HL-60 (cell line): Measurements from ENCODE around the gene HAUS5.

Source experiments
- CTCF ChIP-seq: IDR thresholded peaks from one replicate; pipeline ENCODE4 v1.5.1; 2011; ENCODE audit warnings: low read length, control low read depth, inconsistent platforms; ENCODE audit not compliant: insufficient read depth
- GABPA ChIP-seq: IDR thresholded peaks from 2 replicates; pipeline ENCODE4 v1.6.1; 2012; ENCODE audit warnings: low read depth
- POLR2AphosphoS5 ChIP-seq: IDR thresholded peaks from 2 replicates; pipeline ENCODE4 v1.6.1; 2012; ENCODE audit warnings: low read depth
- SPI1 ChIP-seq: IDR thresholded peaks from 2 replicates; pipeline ENCODE4 v1.6.1; 2012; ENCODE audit warnings: low read depth, mild to moderate bottlenecking, borderline replicate concordance
- TF ChIP-seq, protein P1 (sequence below): IDR thresholded peaks from 2 replicates; pipeline ENCODE4 v1.6.1; 2012; ENCODE audit warnings: low read depth; ENCODE audit not compliant: insufficient replicate concordance

- TF ChIP-seq CTCF (no peak), POLR2AphosphoS5 (no peak), GABPA (no peak), SPI1 (no peak)
- TF ChIP-seq, protein P1, sequence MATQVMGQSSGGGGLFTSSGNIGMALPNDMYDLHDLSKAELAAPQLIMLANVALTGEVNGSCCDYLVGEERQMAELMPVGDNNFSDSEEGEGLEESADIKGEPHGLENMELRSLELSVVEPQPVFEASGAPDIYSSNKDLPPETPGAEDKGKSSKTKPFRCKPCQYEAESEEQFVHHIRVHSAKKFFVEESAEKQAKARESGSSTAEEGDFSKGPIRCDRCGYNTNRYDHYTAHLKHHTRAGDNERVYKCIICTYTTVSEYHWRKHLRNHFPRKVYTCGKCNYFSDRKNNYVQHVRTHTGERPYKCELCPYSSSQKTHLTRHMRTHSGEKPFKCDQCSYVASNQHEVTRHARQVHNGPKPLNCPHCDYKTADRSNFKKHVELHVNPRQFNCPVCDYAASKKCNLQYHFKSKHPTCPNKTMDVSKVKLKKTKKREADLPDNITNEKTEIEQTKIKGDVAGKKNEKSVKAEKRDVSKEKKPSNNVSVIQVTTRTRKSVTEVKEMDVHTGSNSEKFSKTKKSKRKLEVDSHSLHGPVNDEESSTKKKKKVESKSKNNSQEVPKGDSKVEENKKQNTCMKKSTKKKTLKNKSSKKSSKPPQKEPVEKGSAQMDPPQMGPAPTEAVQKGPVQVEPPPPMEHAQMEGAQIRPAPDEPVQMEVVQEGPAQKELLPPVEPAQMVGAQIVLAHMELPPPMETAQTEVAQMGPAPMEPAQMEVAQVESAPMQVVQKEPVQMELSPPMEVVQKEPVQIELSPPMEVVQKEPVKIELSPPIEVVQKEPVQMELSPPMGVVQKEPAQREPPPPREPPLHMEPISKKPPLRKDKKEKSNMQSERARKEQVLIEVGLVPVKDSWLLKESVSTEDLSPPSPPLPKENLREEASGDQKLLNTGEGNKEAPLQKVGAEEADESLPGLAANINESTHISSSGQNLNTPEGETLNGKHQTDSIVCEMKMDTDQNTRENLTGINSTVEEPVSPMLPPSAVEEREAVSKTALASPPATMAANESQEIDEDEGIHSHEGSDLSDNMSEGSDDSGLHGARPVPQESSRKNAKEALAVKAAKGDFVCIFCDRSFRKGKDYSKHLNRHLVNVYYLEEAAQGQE = no peak
These were observed 24.6 kb downstream of the HAUS5 start for GRCh38 chr19:35637165-35637564.
